ENCODE data around the gene CDC42BPA. TPM values are rescaled to one million over a fixed set of nuclear protein-coding genes. Genes with fewer than 3 reads are reported as not detected.

The CDC42BPA gene
- total and polyA plus RNA-seq, 2 of the 8 experiments (the other 6 are each of a cell fraction or from before 2014, with no cell fraction given) = 7.1 to 28.5 TPM

- Histone ChIP-seq H3K9ac (replicated peaks in 1 of 4; ENCODE audit: extremely low read depth in 1 of 4, low read depth in 3 of 4, low read length in 3 of 4) (no peak overlapping the region), H2BK12ac (ENCODE audit: low read depth, low read length) (no peak overlapping the region), H3K56ac (replicated peaks; ENCODE audit: insufficient read length, low read depth, low read length) (no peak overlapping the region), H3K23ac (ENCODE audit: insufficient read length) (no peak overlapping the region), H3K79me1 (ENCODE audit: low read depth, low read length) (no peaks in the 10 kb centered on the region), H3K9me3 (ENCODE audit: insufficient read depth in 2 of 2, low read depth in 1 of 2, low read length in 1 of 2) (no peaks in the 10 kb centered on the region), H2BK120ac (replicated peaks; ENCODE audit: low read depth, low read length) (no peak overlapping the region), H2AFZ (ENCODE audit: low read length) (no peak overlapping the region), H3K36me3 (ENCODE audit: control insufficient read depth in 2 of 4, insufficient read depth in 4 of 4, low read length in 3 of 4) (peaks cover 0 to 12% (median 7%) of the 10 kb centered on the region in 4 experiments; a peak in 6 of 8 replicates), H4K20me1 (replicated peaks in 1 of 2; ENCODE audit: control insufficient read depth in 1 of 2, insufficient read depth in 2 of 2, low read length in 2 of 2) (peaks cover 2% of the 10 kb centered on the region in 2 experiments), H3K27ac (ENCODE audit: low read depth, low read length) (no peak overlapping the region), H3K4me2 (ENCODE audit: insufficient read depth in 1 of 2, low read depth in 2 of 2, low read length in 2 of 2) (no peak overlapping the region), H2AK5ac (ENCODE audit: low read depth, low read length) (no peak overlapping the region), H3K14ac (ENCODE audit: insufficient read length) (no peak overlapping the region), H3K18ac (ENCODE audit: extremely low read depth, low read length) (no peak overlapping the region), H2BK5ac (ENCODE audit: low read depth, low read length) (peak overlapping the region; percentile 44; the same call in 1 of the 2 replicates), H4K91ac (replicated peaks; ENCODE audit: insufficient read length, low read length) (no peak overlapping the region), H3K4ac (replicated peaks; ENCODE audit: insufficient read length, low read depth, low read length) (no peak overlapping the region), H3K79me2 (ENCODE audit: control insufficient read depth in 1 of 2, insufficient read depth in 2 of 2, low read length in 2 of 2) (no peaks in the 10 kb centered on the region), H3K4me1 (replicated peaks in 1 of 4; ENCODE audit: control insufficient read depth in 3 of 4, insufficient read depth in 4 of 4, low read length in 3 of 4) (peaks cover 0 to 10% (median 3%) of the 10 kb centered on the region in 4 experiments; a peak in 3 of 7 replicates), H3K27me3 (replicated peaks in 1 of 4; ENCODE audit: control insufficient read depth in 3 of 4, extremely low read depth in 1 of 4, insufficient read depth in 3 of 4, low read length in 3 of 4) (no peaks in the 10 kb centered on the region), H4K5ac (ENCODE audit: insufficient read length, low read depth, low read length) (no peak overlapping the region), H2BK15ac (ENCODE audit: low read length) (no peak overlapping the region), H2BK20ac (ENCODE audit: low read length) (no peak overlapping the region), H4K8ac (ENCODE audit: extremely low read depth, insufficient read depth, low read length) (no peak overlapping the region), H3K4me3 (ENCODE audit: extremely low read depth in 1 of 4, insufficient read depth in 2 of 4, low read depth in 3 of 4, low read length in 4 of 4) (no peak overlapping the region), H3K23me2 (ENCODE audit: low read depth, low read length) (no peaks in the 10 kb centered on the region)
- TF ChIP-seq POU5F1 (IDR thresholded peaks at IDR 0.05; ENCODE audit: low read depth, low read length) (no peak), SUZ12 (IDR thresholded peaks at IDR 0.05; ENCODE audit: low read length) (no peak), TBP (IDR thresholded peaks at IDR 0.05; ENCODE audit: low read depth, low read length) (no peak), SIN3A (conservative IDR thresholded peaks at IDR 0.05 in 1 of 2, IDR thresholded peaks at IDR 0.05 in 1 of 2; ENCODE audit: low read depth in 1 of 2, low read length in 2 of 2) (no peak), KDM5A (IDR thresholded peaks at IDR 0.05; ENCODE audit: low read length) (no peak), FOSL1 (IDR thresholded peaks at IDR 0.05; ENCODE audit: insufficient read depth, low read depth, low read length) (no peak), ASH2L (IDR thresholded peaks at IDR 0.05; ENCODE audit: low read length) (no peak), NANOG (IDR thresholded peaks at IDR 0.05; ENCODE audit: insufficient read depth, low read depth, low read length, poor library complexity, severe bottlenecking) (no peak), JUN (IDR thresholded peaks at IDR 0.05; ENCODE audit: low read depth, low read length) (no peak), RFX5 (IDR thresholded peaks at IDR 0.05; ENCODE audit: borderline replicate concordance, low read depth, low read length) (no peak), CBX8 (IDR thresholded peaks at IDR 0.05; ENCODE audit: borderline replicate concordance, low read depth, low read length) (no peak)
- TF ChIP-seq, protein P1, sequence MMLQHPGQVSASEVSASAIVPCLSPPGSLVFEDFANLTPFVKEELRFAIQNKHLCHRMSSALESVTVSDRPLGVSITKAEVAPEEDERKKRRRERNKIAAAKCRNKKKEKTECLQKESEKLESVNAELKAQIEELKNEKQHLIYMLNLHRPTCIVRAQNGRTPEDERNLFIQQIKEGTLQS (IDR thresholded peaks at IDR 0.05; ENCODE audit: insufficient read depth, low read depth, low read length) = no peak
- no peak for DNase-seq (ENCODE audit: low read depth in 1 of 2, low spot score in 2 of 2)
- WGBS, 2 experiments (ENCODE audit: extremely low coverage in 1 of 2, insufficient coverage in 1 of 2, insufficient read length in 1 of 2, insufficient replicate concordance in 2 of 2, low coverage in 1 of 2, low lambda C conversion rate in 2 of 2, missing lambda C conversion rate in 1 of 2) = 84% methylated on average over 8 of the region's 8 CpGs; no CpG with 5 or more reads in 1 of the 2 experiments
- ChIA-PET POLR2A (ENCODE audit: partially characterized antibody) (no interaction called here), CTCF (ENCODE audit: partially characterized antibody) (interaction anchor here (0.6 to 1.6 kb wide), 2 partner anchors 75 to 459 kb away, joined by 4 read pairs; no protein-coding TSS in a partner anchor)
- FAIRE-seq = no peak
These were observed 331.1 kb downstream of the CDC42BPA start for GRCh38 chr1:226987179-226987536.

All from H1 (cell line).